ENCODE results near the gene DRD3. TPM values are rescaled to one million over a fixed set of nuclear protein-coding genes. Genes with fewer than 3 reads are reported as not detected.

Gene DRD3
- total RNA-seq, 2 donors from 2014 or later: not detected

DNA sequence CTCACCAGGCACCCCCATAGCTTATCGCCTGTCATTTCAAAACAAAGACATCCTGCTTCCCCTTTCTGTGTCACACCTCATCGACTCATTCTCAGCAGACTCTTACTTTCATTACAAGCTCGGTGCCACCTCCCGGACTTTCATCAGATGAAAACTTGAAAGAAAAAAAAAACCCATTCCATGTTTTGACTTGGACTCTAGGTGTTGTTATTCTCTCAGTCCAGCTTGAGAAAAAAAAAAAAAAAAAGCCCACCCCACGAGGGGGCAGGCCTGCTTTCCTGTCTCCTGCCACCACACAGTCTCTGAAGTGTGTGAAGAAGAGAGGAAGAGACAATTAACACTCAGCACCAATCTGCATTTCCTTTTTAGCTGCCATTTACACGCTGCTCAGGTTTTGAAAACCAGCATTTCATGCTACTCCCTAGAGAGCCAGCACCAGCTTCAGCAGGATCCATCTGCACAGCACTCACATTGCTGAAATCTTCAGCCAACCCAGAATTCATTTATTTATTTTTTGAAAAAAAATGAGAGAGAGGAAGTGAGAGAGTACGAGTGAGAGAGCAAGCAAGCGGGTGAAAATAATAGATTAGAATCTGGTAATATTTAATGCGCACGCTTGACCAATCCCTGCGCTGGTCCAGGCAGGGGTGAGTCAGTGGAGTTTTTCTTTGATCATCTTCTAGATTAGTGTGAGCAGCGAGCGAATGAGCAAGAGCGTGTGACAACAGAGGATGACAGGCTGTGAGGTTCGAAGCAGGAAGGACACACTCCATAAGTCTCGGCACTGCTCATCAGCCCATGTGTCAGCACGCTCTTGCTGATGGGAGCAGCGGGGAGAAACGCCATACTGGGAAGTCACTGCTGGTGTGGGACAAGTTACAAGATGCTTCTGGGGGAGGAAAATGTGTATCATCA, 35.0 kb upstream of the DRD3 start:
- peaks cover 0 to 3% of the 10 kb centered on the region in 2 donors for H3K9me3 Mint-ChIP-seq
- no peaks in the 10 kb centered on the region for H3K27me3 Mint-ChIP-seq (ENCODE audit: low read depth)
- H3K27ac Mint-ChIP-seq: no peak overlapping the region
- ATAC-seq (replicated peaks in 1 of 2) (peak; percentile 72 to 73), DNase-seq (peak; percentile 80 to 85)
- H3K36me3 Mint-ChIP-seq (ENCODE audit: insufficient read depth in 2 of 2): peaks cover 4 to 14% of the 10 kb centered on the region in 2 donors
- H3K4me1 Mint-ChIP-seq (ENCODE audit: low read depth): peaks cover 18% of the 10 kb centered on the region
- no peak overlapping the region for H3K4me3 Mint-ChIP-seq

GRCh38 chr3:114213292-114213626, 34.4 kb upstream of the DRD3 start:
- no peak for ATAC-seq (replicated peaks in 1 of 2)
- Mint-ChIP-seq H3K36me3 (ENCODE audit: insufficient read depth in 2 of 2) (peaks cover 4 to 14% of the 10 kb centered on the region in 2 donors), H3K27ac (no peak overlapping the region)

DNA sequence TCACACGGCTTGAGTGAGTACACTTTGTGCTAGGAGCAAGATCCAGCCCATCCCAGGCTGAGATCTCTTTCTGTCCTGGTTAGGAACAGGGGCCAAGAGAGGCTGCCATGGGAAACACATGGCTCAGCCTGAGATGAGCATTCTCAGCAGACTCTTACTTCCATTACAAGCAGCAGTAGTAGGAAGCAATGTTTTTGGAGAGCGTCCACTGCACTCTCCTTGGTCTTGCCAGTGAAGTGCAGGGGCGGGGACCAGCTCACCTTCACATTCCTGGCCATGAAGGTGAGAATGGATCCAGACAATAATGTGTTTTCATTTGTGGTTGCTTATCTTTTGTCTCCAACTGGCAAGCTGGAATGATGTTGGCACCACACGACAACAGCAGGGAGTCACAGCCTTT, 33.8 kb upstream of the DRD3 start:
- peaks cover 4 to 13% of the 10 kb centered on the region in 2 donors for H3K36me3 Mint-ChIP-seq (ENCODE audit: insufficient read depth in 2 of 2)
- H3K27me3 Mint-ChIP-seq (ENCODE audit: low read depth): no peaks in the 10 kb centered on the region
- H3K4me1 Mint-ChIP-seq (ENCODE audit: low read depth): peaks cover 18% of the 10 kb centered on the region
- no peak overlapping the region for H3K27ac Mint-ChIP-seq
- peaks cover 0 to 3% of the 10 kb centered on the region in 2 donors for H3K9me3 Mint-ChIP-seq
- ATAC-seq (replicated peaks in 1 of 2): no peak
- no peak for DNase-seq
- no peak overlapping the region for H3K4me3 Mint-ChIP-seq

More at GRCh38 chr3:114213292-114213626, 34.4 kb upstream of the DRD3 start:
- Mint-ChIP-seq H3K9me3 (peaks cover 0 to 3% of the 10 kb centered on the region in 2 donors), H3K4me3 (no peak overlapping the region), H3K4me1 (ENCODE audit: low read depth) (peaks cover 18% of the 10 kb centered on the region), H3K27me3 (ENCODE audit: low read depth) (no peaks in the 10 kb centered on the region)
- no peak for DNase-seq

DNA sequence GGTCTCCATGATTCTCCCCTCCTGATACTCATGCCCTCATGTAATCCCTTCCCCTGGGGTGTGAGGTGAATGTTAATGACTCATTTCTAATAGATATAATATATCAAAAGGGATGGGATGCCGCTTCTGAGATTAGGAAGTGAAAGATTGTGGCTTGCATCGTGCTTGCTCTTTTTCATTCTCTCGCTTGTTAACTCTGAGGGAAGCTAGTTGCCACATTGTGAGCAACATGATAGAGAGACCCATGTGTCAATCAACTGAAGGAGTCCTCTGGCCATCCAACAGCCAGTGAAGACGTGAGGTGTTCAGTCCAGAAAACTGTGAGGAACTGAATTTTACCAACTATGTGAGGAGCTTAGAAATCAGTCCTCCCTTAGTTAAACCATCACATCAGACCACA, 28.9 kb upstream of the DRD3 start:
- Mint-ChIP-seq H3K9me3 (peaks cover 0 to 3% of the 10 kb centered on the region in 2 donors), H3K27ac (no peak overlapping the region), H3K4me1 (ENCODE audit: low read depth) (peaks cover 23% of the 10 kb centered on the region), H3K4me3 (no peak overlapping the region), H3K36me3 (ENCODE audit: insufficient read depth in 2 of 2) (peaks cover 3 to 4% of the 10 kb centered on the region in 2 donors), H3K27me3 (ENCODE audit: low read depth) (no peaks in the 10 kb centered on the region)
- no peak for ATAC-seq (replicated peaks in 1 of 2)
- no peak for DNase-seq

DNA sequence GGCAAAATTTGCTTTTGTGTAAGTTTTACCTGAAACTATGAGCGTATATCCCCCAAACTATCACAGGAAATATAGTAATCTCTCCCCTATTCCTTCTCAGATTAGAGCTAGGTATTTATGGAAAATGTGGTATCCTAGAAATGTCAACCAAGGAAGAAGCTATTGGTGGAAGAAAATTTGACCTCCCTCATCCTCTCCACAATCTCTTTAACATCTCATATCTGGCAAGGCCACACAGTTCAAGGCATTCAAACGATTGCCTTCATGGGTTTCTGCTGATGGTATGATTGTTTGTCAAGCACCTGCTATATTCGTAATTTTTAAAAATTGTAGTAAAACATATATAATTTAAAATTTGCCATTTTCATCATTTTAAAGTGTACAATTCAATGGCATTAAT, 27.5 kb upstream of the DRD3 start:
- no peak for DNase-seq
- Mint-ChIP-seq H3K4me1 (ENCODE audit: low read depth) (peaks cover 11% of the 10 kb centered on the region), H3K9me3 (peaks cover 0 to 3% of the 10 kb centered on the region in 2 donors), H3K27me3 (ENCODE audit: low read depth) (no peaks in the 10 kb centered on the region), H3K4me3 (no peak overlapping the region), H3K36me3 (ENCODE audit: insufficient read depth in 2 of 2) (peaks cover 3 to 4% of the 10 kb centered on the region in 2 donors), H3K27ac (no peak overlapping the region)
- no peak for ATAC-seq (replicated peaks in 1 of 2)

DNA sequence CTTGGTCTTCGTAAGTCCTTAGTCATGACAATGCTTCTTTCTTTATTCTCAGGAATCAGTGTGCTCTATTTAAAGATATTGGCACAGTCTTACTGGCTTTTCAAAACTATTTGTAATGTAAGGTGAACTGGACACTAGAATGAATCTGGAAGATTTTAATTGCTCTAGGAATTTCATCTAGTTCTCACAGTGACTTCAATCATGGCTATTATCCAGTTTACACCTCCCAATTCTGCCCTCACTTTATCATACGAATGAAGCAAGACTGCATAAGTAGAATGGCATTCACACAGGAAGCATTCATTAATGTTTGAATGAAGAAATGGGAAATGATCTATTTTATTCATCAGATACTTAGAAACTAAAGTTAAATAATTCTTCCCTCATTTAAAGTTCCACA, 26.7 kb upstream of the DRD3 start:
- H3K27ac Mint-ChIP-seq: no peak overlapping the region
- no peak overlapping the region for H3K4me3 Mint-ChIP-seq
- ATAC-seq (replicated peaks in 1 of 2): no peak
- H3K4me1 Mint-ChIP-seq (ENCODE audit: low read depth): peaks cover 11% of the 10 kb centered on the region
- H3K9me3 Mint-ChIP-seq: peaks cover 0 to 2% of the 10 kb centered on the region in 2 donors
- DNase-seq: no peak
- H3K27me3 Mint-ChIP-seq (ENCODE audit: low read depth): no peaks in the 10 kb centered on the region
- H3K36me3 Mint-ChIP-seq (ENCODE audit: insufficient read depth in 2 of 2): peaks cover 2 to 3% of the 10 kb centered on the region in 2 donors

DNA sequence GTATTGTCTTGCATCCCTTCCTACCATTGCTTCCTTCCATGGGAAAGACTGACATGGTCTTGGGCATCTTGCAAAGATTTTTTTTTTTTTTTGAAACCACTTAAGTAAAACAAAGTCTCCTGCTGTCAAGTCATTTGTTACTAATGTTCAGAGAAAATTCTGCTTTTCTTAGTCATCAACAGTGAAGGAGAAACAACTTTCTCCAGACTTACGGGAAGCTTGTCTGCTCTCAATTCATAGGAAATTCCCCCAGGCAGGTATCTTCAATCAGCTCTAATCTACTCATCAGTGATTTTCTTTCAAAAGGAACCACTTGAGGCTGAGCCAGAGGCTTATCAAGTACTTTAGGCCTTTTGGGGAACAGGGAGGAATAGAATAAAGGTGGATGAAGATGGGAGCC, 15.9 kb upstream of the DRD3 start:
- Mint-ChIP-seq H3K36me3 (ENCODE audit: insufficient read depth in 2 of 2) (no peaks in the 10 kb centered on the region), H3K27me3 (ENCODE audit: low read depth) (no peaks in the 10 kb centered on the region), H3K4me1 (ENCODE audit: low read depth) (peaks cover 14% of the 10 kb centered on the region), H3K27ac (peak overlapping the region; percentile 75), H3K9me3 (no peaks in the 10 kb centered on the region), H3K4me3 (peak overlapping the region; percentile 54 to 55)
- peak; percentile 43 to 53 for ATAC-seq (replicated peaks in 1 of 2)
- DNase-seq: no peak

GRCh38 chr3:114192136-114192535, 13.3 kb upstream of the DRD3 start:
- no peak for ATAC-seq (replicated peaks in 1 of 2)
- H3K27me3 Mint-ChIP-seq (ENCODE audit: low read depth): no peaks in the 10 kb centered on the region
- H3K36me3 Mint-ChIP-seq (ENCODE audit: insufficient read depth in 2 of 2): peaks cover 2% of the 10 kb centered on the region in 2 donors
- H3K9me3 Mint-ChIP-seq: peaks cover 0 to 1% of the 10 kb centered on the region in 2 donors
- no peak overlapping the region for H3K27ac Mint-ChIP-seq
- peaks cover 14% of the 10 kb centered on the region for H3K4me1 Mint-ChIP-seq (ENCODE audit: low read depth)
- no peak for DNase-seq
- H3K4me3 Mint-ChIP-seq: no peak overlapping the region

GRCh38 chr3:114186501-114186900, 7.6 kb upstream of the DRD3 start:
- Mint-ChIP-seq H3K9me3 (peaks cover 5 to 10% of the 10 kb centered on the region in 2 donors), H3K4me1 (ENCODE audit: low read depth) (no peaks in the 10 kb centered on the region), H3K4me3 (no peak overlapping the region), H3K27me3 (ENCODE audit: low read depth) (peaks cover under 1% of the 10 kb centered on the region), H3K27ac (no peak overlapping the region), H3K36me3 (ENCODE audit: insufficient read depth in 2 of 2) (peaks cover 7 to 11% of the 10 kb centered on the region in 2 donors)
- no peak for ATAC-seq (replicated peaks in 1 of 2)
- DNase-seq: no peak

DNA sequence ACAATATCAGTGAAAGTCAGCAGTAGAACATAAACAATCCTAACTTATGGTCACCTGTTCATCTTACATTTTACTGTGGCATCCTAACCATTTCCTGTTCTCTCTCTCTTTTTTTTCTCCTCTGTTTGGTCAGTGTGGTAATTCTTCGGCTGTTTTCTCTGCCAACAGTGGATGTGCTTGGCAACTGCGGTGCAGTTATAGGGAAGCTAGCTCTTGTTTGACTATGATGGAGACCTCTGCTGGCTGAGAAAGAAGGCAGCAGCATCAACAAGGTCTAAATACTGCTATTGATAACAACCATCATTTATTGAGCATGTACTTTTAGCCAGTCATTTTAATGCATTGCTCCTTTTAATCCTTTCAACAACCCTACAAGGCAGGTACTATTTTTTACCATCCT, 723 bp upstream of the DRD3 start:
- DNase-seq: no peak
- Mint-ChIP-seq H3K4me1 (ENCODE audit: low read depth) (peaks cover 4% of the 10 kb centered on the region), H3K36me3 (ENCODE audit: insufficient read depth in 2 of 2) (peaks cover 0 to 5% of the 10 kb centered on the region in 2 donors), H3K9me3 (peaks cover 2 to 5% of the 10 kb centered on the region in 2 donors), H3K27me3 (ENCODE audit: low read depth) (peaks cover 29% of the 10 kb centered on the region), H3K27ac (no peak overlapping the region), H3K4me3 (no peak overlapping the region)
- peak; percentile 29 to 48 for ATAC-seq (replicated peaks in 1 of 2)

DNA sequence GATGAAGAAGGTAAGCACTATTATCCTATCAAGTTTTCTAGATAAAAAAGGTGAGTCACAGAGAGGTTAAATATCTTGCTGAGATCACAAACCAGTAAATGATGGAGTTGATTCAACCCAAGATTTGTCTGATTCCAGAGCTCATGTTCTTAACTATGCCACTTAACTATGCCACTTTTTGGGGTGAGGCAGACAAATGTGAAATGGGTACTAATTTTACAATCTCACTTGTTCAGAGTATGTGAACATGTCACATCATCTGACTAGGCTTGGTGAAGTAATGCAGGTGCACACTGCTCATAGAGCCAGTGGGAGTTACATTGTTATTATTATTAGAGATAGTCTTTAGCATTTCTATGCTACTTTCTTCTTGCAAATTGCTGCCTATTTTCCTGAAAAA, 2.0 kb downstream of the DRD3 start:
- no peak overlapping the region for H3K4me3 Mint-ChIP-seq
- no peaks in the 10 kb centered on the region for H3K36me3 Mint-ChIP-seq (ENCODE audit: insufficient read depth in 2 of 2)
- peaks cover 29% of the 10 kb centered on the region for H3K27me3 Mint-ChIP-seq (ENCODE audit: low read depth)
- DNase-seq (no peak), ATAC-seq (replicated peaks in 1 of 2) (peak; percentile 46 to 74)
- no peak overlapping the region for H3K27ac Mint-ChIP-seq
- peaks cover 4% of the 10 kb centered on the region for H3K4me1 Mint-ChIP-seq (ENCODE audit: low read depth)
- peaks cover 0 to 2% of the 10 kb centered on the region in 2 donors for H3K9me3 Mint-ChIP-seq

- DNase-seq (peak in 1 of 2 donors; percentile 12), ATAC-seq (replicated peaks in 1 of 2) (peak; percentile 40 to 76)
- Mint-ChIP-seq H3K4me3 (no peak overlapping the region), H3K36me3 (ENCODE audit: insufficient read depth in 2 of 2) (no peaks in the 10 kb centered on the region), H3K27me3 (ENCODE audit: low read depth) (peaks cover 28% of the 10 kb centered on the region), H3K27ac (no peak overlapping the region), H3K9me3 (peaks cover 0 to 2% of the 10 kb centered on the region in 2 donors), H3K4me1 (ENCODE audit: low read depth) (peaks cover 4% of the 10 kb centered on the region)
Observed at GRCh38 chr3:114176487-114176886, 2.4 kb downstream of the DRD3 start.

- Mint-ChIP-seq H3K4me1 (ENCODE audit: low read depth) (peaks cover 4% of the 10 kb centered on the region), H3K36me3 (ENCODE audit: insufficient read depth in 2 of 2) (no peaks in the 10 kb centered on the region), H3K9me3 (peaks cover 0 to 2% of the 10 kb centered on the region in 2 donors), H3K4me3 (no peak overlapping the region), H3K27me3 (ENCODE audit: low read depth) (peaks cover 22% of the 10 kb centered on the region), H3K27ac (no peak overlapping the region)
- DNase-seq: no peak
- ATAC-seq (replicated peaks in 1 of 2): no peak
Observed at GRCh38 chr3:114175204-114175987, 3.5 kb downstream of the DRD3 start.

Data from activated T-cell treated with anti-CD3 and anti-CD28 coated beads, Interleukin-2, amount 50 U/mL, for 72 hours (primary cell).